Measurements from ENCODE around the gene TPGS1. TPM values are rescaled to one million over a fixed set of nuclear protein-coding genes. Genes with fewer than 3 reads are reported as not detected.

The TPGS1 gene
- total and polyA plus RNA-seq, 2 of the 8 experiments (the other 6 are each of a cell fraction or from before 2014, with no cell fraction given), result 9.1 to 10.6 TPM

DNA sequence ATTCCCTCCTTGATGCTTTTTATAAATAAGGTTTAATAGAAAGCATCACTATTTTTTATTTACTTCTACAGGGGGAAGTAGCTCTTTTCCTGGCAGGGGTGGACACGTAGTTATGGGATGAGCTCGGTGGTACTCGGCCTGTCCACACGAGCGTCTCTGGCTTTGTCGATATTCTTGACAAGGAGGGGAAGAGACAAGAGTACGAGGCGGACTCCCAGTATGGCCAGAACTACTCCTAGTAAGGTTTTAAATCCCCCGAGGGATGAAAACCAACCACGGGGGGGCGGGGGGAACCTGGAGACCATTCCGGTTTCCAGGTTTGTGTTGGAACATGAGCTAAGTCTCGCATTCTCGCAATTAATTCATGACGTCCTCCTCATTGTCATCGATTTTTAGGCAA, 59.5 kb downstream of the TPGS1 start:
- no peak overlapping the region for H3K23ac ChIP-seq (ENCODE audit: insufficient read length)
- H2BK20ac ChIP-seq (ENCODE audit: low read length), result no peak overlapping the region
- no peak overlapping the region for H4K91ac ChIP-seq (replicated peaks; ENCODE audit: insufficient read length, low read length)
- H2BK12ac ChIP-seq (ENCODE audit: low read depth, low read length), result no peak overlapping the region
- no peaks in the 10 kb centered on the region for H3K79me2 ChIP-seq (ENCODE audit: control insufficient read depth in 1 of 2, insufficient read depth in 2 of 2, low read length in 2 of 2)
- peaks cover 8% of the 10 kb centered on the region; the same call in 1 of the 2 replicates for H3K23me2 ChIP-seq (ENCODE audit: low read depth, low read length)
- ChIA-PET POLR2A (ENCODE audit: partially characterized antibody) (interaction anchor here (1.0 to 3.2 kb wide), 5 partner anchors 9 to 45 kb away, joined by 3 to 15 read pairs (median 5); no protein-coding TSS in a partner anchor), CTCF (ENCODE audit: partially characterized antibody) (interaction anchor here (1.3 to 1.9 kb wide), 2 partner anchors 34 to 56 kb away, joined by 3 to 4 read pairs; no protein-coding TSS in a partner anchor)
- H2BK5ac ChIP-seq (ENCODE audit: low read depth, low read length), result no peak overlapping the region
- peaks cover 0 to 8% (median 4%) of the 10 kb centered on the region in 4 experiments; a peak in 5 of 7 replicates for H3K4me1 ChIP-seq (replicated peaks in 1 of 4; ENCODE audit: control insufficient read depth in 3 of 4, insufficient read depth in 4 of 4, low read length in 3 of 4)
- 85% methylated on average over 16 of the region's 16 CpGs; no CpG with 5 or more reads in 1 of the 2 experiments for WGBS, 2 experiments (ENCODE audit: extremely low coverage in 1 of 2, insufficient coverage in 1 of 2, insufficient read length in 1 of 2, insufficient replicate concordance in 2 of 2, low coverage in 1 of 2, low lambda C conversion rate in 2 of 2, missing lambda C conversion rate in 1 of 2)
- H3K36me3 ChIP-seq (ENCODE audit: control insufficient read depth in 2 of 4, insufficient read depth in 4 of 4, low read length in 3 of 4), result peaks cover 0 to 3% (median 0%) of the 10 kb centered on the region in 4 experiments; a peak in 2 of 8 replicates
- no peak overlapping the region for H2AFZ ChIP-seq (ENCODE audit: low read length)
- no peak overlapping the region for H2BK120ac ChIP-seq (replicated peaks; ENCODE audit: low read depth, low read length)
- peaks cover 0 to 3% (median 0%) of the 10 kb centered on the region in 4 experiments; a peak in 1 of 7 replicates for H3K27me3 ChIP-seq (replicated peaks in 1 of 4; ENCODE audit: control insufficient read depth in 3 of 4, extremely low read depth in 1 of 4, insufficient read depth in 3 of 4, low read length in 3 of 4)
- no peak overlapping the region for H2BK15ac ChIP-seq (ENCODE audit: low read length)
- no peak overlapping the region for H3K18ac ChIP-seq (ENCODE audit: extremely low read depth, low read length)
- no peak overlapping the region for H3K9ac ChIP-seq (replicated peaks in 1 of 4; ENCODE audit: extremely low read depth in 1 of 4, low read depth in 3 of 4, low read length in 3 of 4)
- no peak overlapping the region for H3K14ac ChIP-seq (ENCODE audit: insufficient read length)
- no peak for FAIRE-seq
- H3K9me3 ChIP-seq (ENCODE audit: insufficient read depth in 2 of 2, low read depth in 1 of 2, low read length in 1 of 2), result peaks cover 0 to 5% of the 10 kb centered on the region in 2 experiments; a peak in 1 of 4 replicates
- H3K56ac ChIP-seq (replicated peaks; ENCODE audit: insufficient read length, low read depth, low read length), result no peak overlapping the region
- no peak overlapping the region for H2AK5ac ChIP-seq (ENCODE audit: low read depth, low read length)
- H3K4me3 ChIP-seq (ENCODE audit: extremely low read depth in 1 of 4, insufficient read depth in 2 of 4, low read depth in 3 of 4, low read length in 4 of 4), result no peak overlapping the region
- H3K79me1 ChIP-seq (ENCODE audit: low read depth, low read length), result no peaks in the 10 kb centered on the region
- no peak overlapping the region for H3K27ac ChIP-seq (ENCODE audit: low read depth, low read length)
- no peak overlapping the region for H4K8ac ChIP-seq (ENCODE audit: extremely low read depth, insufficient read depth, low read length)
- H3K4me2 ChIP-seq (ENCODE audit: insufficient read depth in 1 of 2, low read depth in 2 of 2, low read length in 2 of 2), result no peak overlapping the region
- no peak for DNase-seq (ENCODE audit: low read depth in 1 of 2, low spot score in 2 of 2)
- no peak overlapping the region for H4K5ac ChIP-seq (ENCODE audit: insufficient read length, low read depth, low read length)
- no peak overlapping the region for H3K4ac ChIP-seq (replicated peaks; ENCODE audit: insufficient read length, low read depth, low read length)
- TF ChIP-seq EZH2 (IDR thresholded peaks at IDR 0.05; ENCODE audit: low read depth, low read length, severe bottlenecking) (no peak), TBP (IDR thresholded peaks at IDR 0.05; ENCODE audit: low read depth, low read length) (no peak)
- no peaks in the 10 kb centered on the region for H4K20me1 ChIP-seq (replicated peaks in 1 of 2; ENCODE audit: control insufficient read depth in 1 of 2, insufficient read depth in 2 of 2, low read length in 2 of 2)
